ENCODE results near the gene DNAH14.
"Not testable (repeated sequence)": the region's sequence is repeated elsewhere in the genome, so short reads cannot be mapped to it uniquely, and the experiment has no call there.

DNA sequence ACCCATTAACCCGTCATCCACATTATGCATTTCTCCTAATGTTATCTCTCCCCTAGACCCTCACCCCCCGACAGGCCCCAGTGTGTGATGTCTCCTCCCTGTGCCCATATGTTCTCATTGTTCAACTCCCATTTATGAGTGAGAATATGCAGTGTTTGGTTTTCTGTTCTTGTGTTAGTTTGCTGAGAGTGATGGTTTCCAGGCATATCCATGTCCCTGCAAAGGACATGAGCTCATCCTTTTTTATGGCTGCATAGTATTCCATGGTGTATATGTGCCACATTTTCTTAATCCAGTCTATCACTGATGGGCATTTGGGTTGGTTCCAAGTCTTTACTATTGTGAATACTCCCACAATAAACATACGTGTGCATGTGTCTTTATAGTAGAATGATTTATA lies 381.1 kb downstream of the DNAH14 start:
- not testable (repeated sequence) for TF ChIP-seq HCFC1 (IDR thresholded peaks at IDR 0.05; ENCODE audit: low read depth, low read length); NFE2 (IDR thresholded peaks at IDR 0.05; ENCODE audit: low read depth); POLR2AphosphoS5 (IDR thresholded peaks at IDR 0.05; ENCODE audit: control insufficient read depth, insufficient read depth, low read depth, low read length)
- TF ChIP-seq, protein P1, sequence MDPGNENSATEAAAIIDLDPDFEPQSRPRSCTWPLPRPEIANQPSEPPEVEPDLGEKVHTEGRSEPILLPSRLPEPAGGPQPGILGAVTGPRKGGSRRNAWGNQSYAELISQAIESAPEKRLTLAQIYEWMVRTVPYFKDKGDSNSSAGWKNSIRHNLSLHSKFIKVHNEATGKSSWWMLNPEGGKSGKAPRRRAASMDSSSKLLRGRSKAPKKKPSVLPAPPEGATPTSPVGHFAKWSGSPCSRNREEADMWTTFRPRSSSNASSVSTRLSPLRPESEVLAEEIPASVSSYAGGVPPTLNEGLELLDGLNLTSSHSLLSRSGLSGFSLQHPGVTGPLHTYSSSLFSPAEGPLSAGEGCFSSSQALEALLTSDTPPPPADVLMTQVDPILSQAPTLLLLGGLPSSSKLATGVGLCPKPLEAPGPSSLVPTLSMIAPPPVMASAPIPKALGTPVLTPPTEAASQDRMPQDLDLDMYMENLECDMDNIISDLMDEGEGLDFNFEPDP (CRISPR knock-in tag; IDR thresholded peaks at IDR 0.05): not testable (repeated sequence)
- TF ChIP-seq, protein P2, sequence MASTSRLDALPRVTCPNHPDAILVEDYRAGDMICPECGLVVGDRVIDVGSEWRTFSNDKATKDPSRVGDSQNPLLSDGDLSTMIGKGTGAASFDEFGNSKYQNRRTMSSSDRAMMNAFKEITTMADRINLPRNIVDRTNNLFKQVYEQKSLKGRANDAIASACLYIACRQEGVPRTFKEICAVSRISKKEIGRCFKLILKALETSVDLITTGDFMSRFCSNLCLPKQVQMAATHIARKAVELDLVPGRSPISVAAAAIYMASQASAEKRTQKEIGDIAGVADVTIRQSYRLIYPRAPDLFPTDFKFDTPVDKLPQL (IDR thresholded peaks at IDR 0.05; ENCODE audit: extremely low read depth, insufficient read length): not testable (repeated sequence)

Measured in K562 (cell line).